Heart right ventricle (tissue), 16 donors: Measurements from ENCODE around the gene ARL6IP1. TPM values are rescaled to one million over a fixed set of nuclear protein-coding genes. Genes with fewer than 3 reads are reported as not detected.

Source experiments
- ATAC-seq, 8 donors: fragments of 200-7000 bp; cut with Tn5 transposase; one replicate each; pipeline ENCODE4 v1.9.1; 2020; ENCODE audit warnings: mild to moderate bottlenecking in 8 of 8, moderate library complexity in 8 of 8, moderate number of reproducible peaks in 1 of 8
- DNase-seq, 2 donors: peaks; one replicate each; pipeline ENCODE4 v3.0.0-alpha.2; 2020
- H3K27ac ChIP-seq, 10 donors: fragments of 200-600 bp; sonication (generic) in 2 of 10; one replicate each; pipeline versions ENCODE4 v1.5.0 to v1.8.0; 2020 to 2022; ENCODE audit warnings: mild to moderate bottlenecking in 3 of 10
- H3K27me3 ChIP-seq, 7 donors: fragments of 200-600 bp; one replicate each; pipeline ENCODE4 v1.8.0; 2021 to 2022; ENCODE audit warnings: mild to moderate bottlenecking in 2 of 7
- H3K36me3 ChIP-seq, 9 donors: fragments of 200-600 bp; sonication (generic) in 1 of 9; one replicate each; pipeline versions ENCODE4 v1.5.0 to v1.8.0; 2020 to 2022; ENCODE audit warnings: mild to moderate bottlenecking in 2 of 9
- H3K4me1 ChIP-seq, 9 donors: fragments of 200-600 bp; sonication (generic) in 1 of 9; one replicate each; pipeline versions ENCODE4 v1.5.0 to v1.8.0; 2020 to 2022; ENCODE audit warnings: mild to moderate bottlenecking in 4 of 9
- H3K4me3 ChIP-seq, 10 donors: fragments of 200-600 bp; sonication (generic) in 2 of 10; one replicate each; pipeline versions ENCODE4 v1.5.0 to v1.8.0; 2020 to 2022; ENCODE audit warnings: mild to moderate bottlenecking in 7 of 10, moderate library complexity in 2 of 10
- H3K9me3 ChIP-seq, 11 donors: fragments of 200-600 bp in 10 of 11; sonication (generic) in 2 of 11; one replicate each; pipeline versions ENCODE4 v1.5.0 to v1.8.0; 2013 to 2022; ENCODE audit warnings: mild to moderate bottlenecking in 2 of 11, control low read depth in 1 of 11, moderate library complexity in 1 of 11
- WGBS, 2 donors: extraction: QIAGEN DNeasy Blood & Tissue Kit; methylation state at CpG; one replicate each; pipeline ENCODE4 v1.1.7; 2013; ENCODE audit warnings: inconsistent platforms in 1 of 2; 5-methylcytosine and 5-hydroxymethylcytosine counted together
- intact Hi-C, 10 donors: fragments of 100-400 bp; cut with DNase I; formaldehyde crosslinking; loops; one replicate each; pipeline versions ENCODE4 v1.11.1 to v1.14.2; 2022
- long read RNA-seq, 3 donors: library from polyadenylated mRNA; unstranded; transcript quantifications; one replicate each; pipeline ENCODE4 v2.0.0, GENCODE V29; 2020 to 2021
- polyA plus RNA-seq, 2 donors: library from polyadenylated mRNA; stranded (reverse); fragments of 200-250 nt; gene quantifications; one replicate each; pipeline ENCODE4 v1.2.3, GENCODE V29; 2013
- total RNA-seq, 10 donors: library from RNA; stranded (reverse); fragmentation: NEBNext Ultra II Directional in 3 of 10; extraction: Animal tissue kit (Norgen Biotek cat#: 25700) in 3 of 10; gene quantifications; one replicate each; pipeline versions ENCODE4 v1.2.1 to v1.2.4, GENCODE V29; 2021 to 2023
- TF ChIP-seq, protein P1 (sequence below), 9 donors: fragments of 200-600 bp; sonication (generic) in 2 of 9; IDR thresholded peaks; one replicate each; pipeline versions ENCODE4 v1.5.0 to v1.8.0; 2021 to 2022; ENCODE audit warnings: antibody characterized with exemption in 9 of 9, mild to moderate bottlenecking in 5 of 9, moderate library complexity in 1 of 9
- donor health status: Arrhythmogenic right ventricular cardiomyopathy.
- donor health status: ischemic (EF 13 %, LVEDD 7.1; RV severe dilation, severe dysfunction).
- donor health status: healthy with polysubstance abuse.
- donor health status: DM: no; HTN: yes; CAD: no.
- donor health status: DM: no; HTN: no; CAD: no.
- donor health status: ischemic (EF 25% LVEDD 6.9; RV normal size, moderate dysfunction).
- donor health status: ischemic (EF 25% LVEDD 5.7; RV mildly dilated, moderate dysfunction).
- donor health status: healthy.
- donor health status: DM: yes; HTN: yes; CAD: no.
- donor health status: Ischemic cardiomyopathy.
- donor health status: ischemic (EF 35%, LVEDD 5.7; RV mildly dilated, moderate dysfunction).
- donor health status: nonischemic (EF 11% LVEDD 7.7; RV severe dilation, severe dysfunction).
- donor health status: DM: yes; HTN: yes; CAD: no.
- donor health status: PGD.
- donor health status: ischemic (EF 29% LVEDD 5.4; RV normal size, mild dysfunction).
- donor health status: nonischemic (EF 23%, LVEDD 6.1; RV moderate dilation, normal function).

Gene ARL6IP1
- total RNA-seq, result 10 to 100 TPM; 18.6 to 46.6 (median 21.1) TPM
- 10 to 100 TPM; 25.5 to 32.7 TPM for polyA plus RNA-seq
- long read RNA-seq, donor 1, transcript ARL6IP1-201 (6 exons, 2,409 nt), result major isoform, 75 of 89 reads
- long read RNA-seq, donor 1, partial matches to known transcripts, result 13 of 89 reads
- long read RNA-seq, donor 1, other reads (novel, unspliced or antisense), result 0 of 89 reads
- long read RNA-seq, donor 2, transcript ARL6IP1-201 (6 exons, 2,409 nt), result major isoform, 57 of 70 reads
- long read RNA-seq, donor 2, partial matches to known transcripts, result 13 of 70 reads
- long read RNA-seq, donor 2, other reads (novel, unspliced or antisense), result 0 of 70 reads
- long read RNA-seq, donor 3, transcript ARL6IP1-201 (6 exons, 2,409 nt), result major isoform, 65 of 73 reads
- long read RNA-seq, donor 3, partial matches to known transcripts, result 8 of 73 reads
- long read RNA-seq, donor 3, other reads (novel, unspliced or antisense), result 0 of 73 reads

DNA sequence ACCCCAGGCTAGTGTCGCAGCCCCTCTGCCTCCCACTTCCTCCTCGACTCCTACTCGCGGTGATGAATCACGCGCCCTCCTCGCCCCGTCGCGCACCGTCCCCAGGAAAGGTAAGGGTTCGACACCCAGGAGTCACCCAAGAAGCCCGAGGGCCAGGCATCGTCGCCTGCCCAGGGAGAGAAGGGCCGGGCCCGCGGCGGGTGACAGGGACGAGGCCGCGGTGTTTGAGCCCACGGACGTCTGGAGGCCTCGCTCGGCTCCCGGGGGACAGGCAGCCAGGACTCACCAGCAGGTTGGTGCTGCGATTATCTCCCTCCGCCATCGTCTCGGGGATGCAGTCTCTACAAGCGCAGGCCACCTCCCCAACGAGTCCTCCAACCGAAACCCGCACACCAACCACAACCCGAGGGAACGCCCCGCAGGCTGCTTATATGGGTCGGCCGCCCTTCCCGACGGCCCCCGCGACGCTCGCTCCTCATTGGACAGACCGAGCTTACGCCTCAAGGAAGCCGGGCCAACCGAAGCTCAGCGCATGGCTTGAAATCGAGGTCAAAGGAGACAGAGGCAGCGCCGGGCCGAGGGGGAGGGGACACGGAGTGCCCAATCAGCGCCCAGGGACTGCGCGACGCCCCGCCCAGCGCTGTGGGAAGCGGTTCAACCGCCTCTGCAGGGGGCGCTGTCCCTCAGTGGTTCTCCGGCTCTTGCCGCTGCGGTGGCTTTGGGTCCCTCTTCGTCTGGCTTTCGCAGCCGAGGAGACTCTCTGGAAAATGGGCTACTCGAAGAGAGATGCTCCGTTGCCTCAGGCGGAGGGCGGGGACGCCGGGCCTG lies at the start of gene ARL6IP1:
Gene ARL6IP1 (minus strand): TSS at position 405 of the 828 bp plus-strand sequence. CDS start 83 bp downstream, at position 322.
- intact Hi-C loops, result loop anchor here in 4 of 10 donors (5.0 to 10.0 kb wide), 3 partner anchors 163 to 171 kb away; no protein-coding TSS in a partner anchor
- peaks cover 0 to 74% (median 49%) of the 10 kb centered on the region in 9 donors for H3K4me1 ChIP-seq
- ATAC-seq, result peak; percentile 99 to 100 (median 99)

GRCh38 chr16:18846416-18846815 lies 45.1 kb upstream of the ARL6IP1 start:
- 93 to 96% methylated on average over 1 of the region's 1 CpG for WGBS, 2 donors
- DNase-seq, result no peak

More for the DNA sequence above, at the start of gene ARL6IP1:
- Histone ChIP-seq H3K36me3 (peaks cover 0 to 39% (median 5%) of the 10 kb centered on the region in 9 donors), H3K27me3 (no peaks in the 10 kb centered on the region), H3K4me3 (peak within 1 kb of the TSS; percentile 78 to 97 (median 90)), H3K9me3 (no peaks in the 10 kb centered on the region), H3K27ac (peak within 1 kb of the TSS in 9 of 10 donors; percentile 82 to 95 (median 87))
- peak; percentile 99 for DNase-seq
- TF ChIP-seq, protein P1, sequence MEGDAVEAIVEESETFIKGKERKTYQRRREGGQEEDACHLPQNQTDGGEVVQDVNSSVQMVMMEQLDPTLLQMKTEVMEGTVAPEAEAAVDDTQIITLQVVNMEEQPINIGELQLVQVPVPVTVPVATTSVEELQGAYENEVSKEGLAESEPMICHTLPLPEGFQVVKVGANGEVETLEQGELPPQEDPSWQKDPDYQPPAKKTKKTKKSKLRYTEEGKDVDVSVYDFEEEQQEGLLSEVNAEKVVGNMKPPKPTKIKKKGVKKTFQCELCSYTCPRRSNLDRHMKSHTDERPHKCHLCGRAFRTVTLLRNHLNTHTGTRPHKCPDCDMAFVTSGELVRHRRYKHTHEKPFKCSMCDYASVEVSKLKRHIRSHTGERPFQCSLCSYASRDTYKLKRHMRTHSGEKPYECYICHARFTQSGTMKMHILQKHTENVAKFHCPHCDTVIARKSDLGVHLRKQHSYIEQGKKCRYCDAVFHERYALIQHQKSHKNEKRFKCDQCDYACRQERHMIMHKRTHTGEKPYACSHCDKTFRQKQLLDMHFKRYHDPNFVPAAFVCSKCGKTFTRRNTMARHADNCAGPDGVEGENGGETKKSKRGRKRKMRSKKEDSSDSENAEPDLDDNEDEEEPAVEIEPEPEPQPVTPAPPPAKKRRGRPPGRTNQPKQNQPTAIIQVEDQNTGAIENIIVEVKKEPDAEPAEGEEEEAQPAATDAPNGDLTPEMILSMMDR (IDR thresholded peaks at IDR 0.05), result peak; percentile 77 to 100 (median 93)
- WGBS, 2 donors, result 0% methylated on average over 77 of the region's 77 CpGs

GRCh38 chr16:18842565-18842964 lies 41.2 kb upstream of the ARL6IP1 start:
- H3K9me3 ChIP-seq, result no peaks in the 10 kb centered on the region
- DNase-seq, result no peak
- intact Hi-C loops, result no loop called here
- WGBS, 2 donors, result 92 to 94% methylated on average over 6 of the region's 6 CpGs
- TF ChIP-seq, protein P1 (IDR thresholded peaks at IDR 0.05), result no peak
- no peaks in the 10 kb centered on the region for H3K27me3 ChIP-seq
- H3K27ac ChIP-seq, result no peak overlapping the region
- H3K4me3 ChIP-seq, result no peak overlapping the region
- ATAC-seq, result no peak
- peaks cover 0 to 98% (median 74%) of the 10 kb centered on the region in 9 donors for H3K36me3 ChIP-seq
- H3K4me1 ChIP-seq, result no peaks in the 10 kb centered on the region

More at GRCh38 chr16:18846416-18846815, 45.1 kb upstream of the ARL6IP1 start:
- H3K36me3 ChIP-seq, result peaks cover 0 to 98% (median 79%) of the 10 kb centered on the region in 9 donors
- no peaks in the 10 kb centered on the region for H3K4me1 ChIP-seq
- H3K4me3 ChIP-seq, result no peak overlapping the region
- H3K27ac ChIP-seq, result no peak overlapping the region
- intact Hi-C loops, result no loop called here
- H3K9me3 ChIP-seq, result no peaks in the 10 kb centered on the region
- H3K27me3 ChIP-seq, result no peaks in the 10 kb centered on the region
- no peak for ATAC-seq
- TF ChIP-seq, protein P1 (IDR thresholded peaks at IDR 0.05), result no peak
